ENCODE results near the gene DYNLT2. TPM values are rescaled to one million over a fixed set of nuclear protein-coding genes. Genes with fewer than 3 reads are reported as not detected.

The DYNLT2 gene
- polyA plus RNA-seq, 1 of the 3 experiments (the other 2 are of a cell fraction) = 0.81 TPM

GRCh38 chr6:169795196-169795595, 43.8 kb upstream of the DYNLT2 start (continued):
- TF ChIP-seq MEF2A (IDR thresholded peaks at IDR 0.05; ENCODE audit: borderline replicate concordance, low read depth) (no peak), TEAD4 (IDR thresholded peaks at IDR 0.05; ENCODE audit: borderline replicate concordance, insufficient read depth) (no peak)

- no peak overlapping the region for H3K4me3 ChIP-seq (ENCODE audit: low read depth in 2 of 2, low read length in 1 of 2)
- POLR2A ChIA-PET = interaction anchor here (1.5 kb wide), 1 partner anchor 10 kb away, joined by 3 read pairs; no protein-coding TSS in a partner anchor
- CTCF ChIA-PET = interaction anchor here (0.7 to 2.5 kb wide), 10 partner anchors 11 to 735 kb away, joined by 3 to 11 read pairs (median 5); no protein-coding TSS in a partner anchor
- H4K20me1 ChIP-seq (ENCODE audit: insufficient read depth) = no peaks in the 10 kb centered on the region
- TF ChIP-seq NFIC (IDR thresholded peaks at IDR 0.05; ENCODE audit: borderline replicate concordance) (no peak), GATA2 (CRISPR knock-in tag; IDR thresholded peaks at IDR 0.05) (no peak), EZH2phosphoT487 (IDR thresholded peaks at IDR 0.05; ENCODE audit: borderline replicate concordance, low read depth) (no peak), TAF1 (IDR thresholded peaks at IDR 0.05; ENCODE audit: borderline replicate concordance, low read depth, low read length) (no peak), TCF12 (IDR thresholded peaks at IDR 0.05) (no peak), GABPA (IDR thresholded peaks at IDR 0.05; ENCODE audit: low read depth) (no peak), CTCF (IDR thresholded peaks at IDR 0.05) (no peak), PBX3 (IDR thresholded peaks at IDR 0.05) (no peak), SIN3A (IDR thresholded peaks at IDR 0.05; ENCODE audit: borderline replicate concordance, low read depth, low read length) (no peak), REST (IDR thresholded peaks at IDR 0.05; ENCODE audit: low read depth, low read length) (no peak), NRF1 (IDR thresholded peaks at IDR 0.05; ENCODE audit: low read depth, low read length) (no peak), CHD2 (IDR thresholded peaks at IDR 0.05; ENCODE audit: low read length, partially characterized antibody) (no peak), IRF3 (IDR thresholded peaks at IDR 0.05; ENCODE audit: low read depth, low read length) (no peak), EP300 (IDR thresholded peaks at IDR 0.05; ENCODE audit: borderline replicate concordance in 1 of 2, low read depth in 1 of 2, low read length in 1 of 2) (no peak), FOXJ3 (CRISPR knock-in tag; IDR thresholded peaks at IDR 0.05) (no peak), FOXM1 (IDR thresholded peaks at IDR 0.05; ENCODE audit: low read depth) (no peak)
- H3K4me2 ChIP-seq = no peak overlapping the region
- DNase-seq = no peak
- 0 out of 2 replicates have a peak, but pooled peaks cover 6% of the 10 kb centered on the region for H3K27me3 ChIP-seq (ENCODE audit: insufficient read depth)
- no peaks in the 10 kb centered on the region for H3F3A ChIP-seq (replicated peaks; ENCODE audit: insufficient read depth)
- H3K79me2 ChIP-seq (ENCODE audit: insufficient read depth) = no peaks in the 10 kb centered on the region
- H3K36me3 ChIP-seq (replicated peaks in 1 of 2; ENCODE audit: control insufficient read depth in 1 of 2, insufficient read depth in 2 of 2, low read length in 1 of 2) = no peaks in the 10 kb centered on the region
- H2AFZ ChIP-seq (ENCODE audit: low read depth) = no peak overlapping the region
- WGBS (ENCODE audit: low lambda C conversion rate) = 69% methylated on average over 7 of the region's 13 CpGs
- no peaks in the 10 kb centered on the region for H3K9me2 ChIP-seq
- H3K9ac ChIP-seq = no peak overlapping the region
- H3K27ac ChIP-seq (ENCODE audit: low read depth in 2 of 2, low read length in 1 of 2) = no peak overlapping the region
- no peaks in the 10 kb centered on the region for H3K9me3 ChIP-seq
- peaks cover 0 to 14% of the 10 kb centered on the region in 2 experiments; a peak in 1 of 4 replicates for H3K4me1 ChIP-seq (ENCODE audit: control insufficient read depth in 1 of 2, insufficient read depth in 2 of 2, low read depth in 1 of 2, low read length in 1 of 2)
Observed at GRCh38 chr6:169794317-169795055, 43.1 kb upstream of the DYNLT2 start.
